Adipose tissue (tissue), 3 donors: ENCODE results near the gene AMZ2. TPM values are rescaled to one million over a fixed set of nuclear protein-coding genes. Genes with fewer than 3 reads are reported as not detected.
"Not testable (repeated sequence)": the region's sequence is repeated elsewhere in the genome, so short reads cannot be mapped to it uniquely, and the experiment has no call there.

ENCODE experiments used
- H3K27ac ChIP-seq: one replicate; pipeline ENCODE4 v1.5.1; 2013; ENCODE audit warnings: low read depth, low read length
- WGBS, 3 donors: extraction: QIAGEN DNeasy Blood & Tissue Kit; methylation state at CpG; one replicate each; pipeline ENCODE4 v1.1.7; 2013; 5-methylcytosine and 5-hydroxymethylcytosine counted together
- polyA plus RNA-seq, 3 donors: library from polyadenylated mRNA; stranded (reverse); fragments of 200-250 nt; gene quantifications; one replicate each; pipeline ENCODE4 v1.2.3, GENCODE V29; 2013
- donor health status: healthy with polysubstance abuse.
- donor health status: Bipolar disorder and iron deficiency.
- donor health status: healthy.

Gene AMZ2
- polyA plus RNA-seq = 10 to 100 TPM; 24.2 to 78.4 (median 51.0) TPM

GRCh38 chr17:68247445-68248198, at the start of gene AMZ2:
AMZ2 (plus strand) TSS chr17:68248043; CDS start chr17:68250188, 2,145 bp downstream.
- H3K27ac ChIP-seq = peak within 1 kb of the TSS; percentile 89
- WGBS, 3 donors = 0 to 1% (median 0%) methylated on average over 84 to 97 of the region's 97 CpGs

- no peak overlapping the region for H3K27ac ChIP-seq
- 1 to 4% (median 4%) methylated on average over 81 to 101 of the region's 101 CpGs for WGBS, 3 donors
Measured at GRCh38 chr17:68198931-68199836, 48.7 kb upstream of the AMZ2 start.

- no peak overlapping the region for H3K27ac ChIP-seq
- 3 to 9% (median 8%) methylated on average over 30 of the region's 30 CpGs for WGBS, 3 donors
Measured at GRCh38 chr17:68199837-68200688, 47.8 kb upstream of the AMZ2 start.

- WGBS, 3 donors = 2 to 5% (median 2%) methylated on average over 22 to 31 of the region's 31 CpGs
Measured at GRCh38 chr17:68200689-68201417, 47.0 kb upstream of the AMZ2 start.

GRCh38 chr17:68201418-68201771, 46.4 kb upstream of the AMZ2 start:
- WGBS, 3 donors = 19 to 55% (median 47%) methylated on average over 3 of the region's 3 CpGs
- not testable (repeated sequence) for H3K27ac ChIP-seq

More at GRCh38 chr17:68200689-68201417, 47.0 kb upstream of the AMZ2 start:
- H3K27ac ChIP-seq = no peak overlapping the region

GRCh38 chr17:68202321-68202720, 45.5 kb upstream of the AMZ2 start:
- 69 to 98% (median 94%) methylated on average over 2 of the region's 2 CpGs for WGBS, 3 donors
- not testable (repeated sequence) for H3K27ac ChIP-seq

- no peak overlapping the region for H3K27ac ChIP-seq
- 3 to 4% (median 4%) methylated on average over 19 to 22 of the region's 22 CpGs for WGBS, 3 donors
Measured at GRCh38 chr17:68204736-68205135, 43.1 kb upstream of the AMZ2 start.

- 0 to 1% (median 1%) methylated on average over 41 to 69 of the region's 71 CpGs for WGBS, 3 donors
- H3K27ac ChIP-seq = no peak overlapping the region
Measured at GRCh38 chr17:68205251-68205807, 42.5 kb upstream of the AMZ2 start.

- 0 to 6% (median 1%) methylated on average over 35 to 50 of the region's 50 CpGs for WGBS, 3 donors
- no peak overlapping the region for H3K27ac ChIP-seq
Measured at GRCh38 chr17:68205808-68206720, 41.8 kb upstream of the AMZ2 start.

GRCh38 chr17:68207651-68208253, 40.1 kb upstream of the AMZ2 start:
- no peak overlapping the region for H3K27ac ChIP-seq
- 92 to 95% (median 94%) methylated on average over 26 to 37 of the region's 37 CpGs for WGBS, 3 donors

- not testable (repeated sequence) for H3K27ac ChIP-seq
- WGBS, 3 donors = 92 to 97% (median 96%) methylated on average over 19 of the region's 19 CpGs
Measured at GRCh38 chr17:68208651-68209050, 39.2 kb upstream of the AMZ2 start.

GRCh38 chr17:68209191-68209900, 38.5 kb upstream of the AMZ2 start:
- H3K27ac ChIP-seq = not testable (repeated sequence)
- 95 to 97% (median 96%) methylated on average over 13 of the region's 13 CpGs for WGBS, 3 donors

- WGBS, 3 donors = 85 to 90% (median 86%) methylated on average over 10 of the region's 10 CpGs
Measured at GRCh38 chr17:68210570-68211315, 37.1 kb upstream of the AMZ2 start.

GRCh38 chr17:68213428-68214411, 34.1 kb upstream of the AMZ2 start:
- 41 to 64% (median 56%) methylated on average over 10 to 11 of the region's 11 CpGs for WGBS, 3 donors

More at GRCh38 chr17:68210570-68211315, 37.1 kb upstream of the AMZ2 start:
- H3K27ac ChIP-seq = no peak overlapping the region

More at GRCh38 chr17:68213428-68214411, 34.1 kb upstream of the AMZ2 start:
- not testable (repeated sequence) for H3K27ac ChIP-seq
